Stimulated activated CD8-positive, alpha-beta memory T cell treated with anti-CD3 and anti-CD28 coated beads, Interleukin-12 subunit alpha, Interleukin-12 subunit beta, amount 100 ng/mL, for 24 hours (primary cell): ENCODE results near the gene HDHD2.

Experiments used
- DNase-seq: peaks from one replicate; pipeline ENCODE4 v3.0.0-alpha.2; 2020; ENCODE audit errors: extremely low read depth

HDHD2 gene

GRCh38 chr18:47062471-47062870, 87.8 kb downstream of the HDHD2 start:
- no peak for DNase-seq
